Hematopoietic multipotent progenitor cell treated with erythropoietin and hydrocortisone succinate and interleukin-3 and kit ligand, for 15 days (in vitro differentiated cells): ENCODE data around the gene EYA2.
A peak's percentile ranks its signal among the peaks of the same experiment; 100 is the strongest.

ENCODE experiments used
- DNase-seq: peaks from one replicate; pipeline ENCODE4 v3.0.0-alpha.2; 2015; ENCODE audit warnings: low spot score

Gene EYA2

DNA sequence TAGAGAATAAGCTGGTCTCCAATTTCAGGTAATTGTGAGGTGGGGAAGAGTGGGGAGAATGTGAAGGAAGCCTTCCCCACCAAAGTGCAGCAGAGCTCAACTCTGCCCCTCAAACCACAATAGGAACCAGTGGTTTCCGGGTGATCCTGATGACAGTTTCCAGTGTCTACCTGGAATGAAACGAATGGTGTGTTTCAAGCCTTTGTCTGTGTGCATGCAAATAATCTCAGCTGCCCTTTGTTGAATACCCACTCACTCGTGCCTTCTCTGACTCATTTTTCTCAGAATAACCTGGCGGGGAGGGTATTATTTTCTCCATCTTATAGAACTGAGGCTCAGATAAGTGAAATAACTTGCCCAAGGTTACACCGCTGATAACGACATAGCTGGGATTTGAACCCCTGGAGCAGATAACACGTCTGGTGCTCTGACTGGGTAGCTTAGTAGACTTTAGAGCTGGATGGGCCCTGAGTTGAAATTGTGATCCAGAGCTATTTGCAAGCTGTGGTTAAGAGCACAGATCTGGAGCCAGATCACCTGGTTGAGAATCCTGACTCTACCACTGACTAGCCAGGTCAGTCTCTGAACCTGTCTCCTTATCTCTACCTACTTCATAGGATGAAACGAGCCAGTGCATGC lies 85.1 kb downstream of the EYA2 start:
- DNase-seq = no peak

DNA sequence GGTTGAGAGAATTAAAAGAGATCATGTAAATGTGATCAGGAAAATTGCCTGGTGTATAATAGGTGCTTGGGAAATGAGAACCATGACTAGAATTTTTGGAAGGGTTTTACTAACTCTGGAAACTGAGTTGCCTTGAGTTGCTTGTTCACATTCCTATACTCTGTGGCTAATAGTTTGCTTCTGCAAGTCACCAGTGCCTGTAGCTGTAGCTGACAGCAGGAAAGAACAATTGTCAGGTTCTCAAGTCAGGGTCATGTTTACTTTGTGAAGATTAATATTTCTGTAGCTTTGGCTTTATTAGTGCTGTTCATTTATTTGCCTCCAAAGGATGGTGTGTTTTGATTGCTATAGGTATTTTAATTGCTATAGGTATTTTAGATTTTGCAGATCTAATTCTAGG lies 86.5 kb downstream of the EYA2 start:
- DNase-seq = no peak

DNA sequence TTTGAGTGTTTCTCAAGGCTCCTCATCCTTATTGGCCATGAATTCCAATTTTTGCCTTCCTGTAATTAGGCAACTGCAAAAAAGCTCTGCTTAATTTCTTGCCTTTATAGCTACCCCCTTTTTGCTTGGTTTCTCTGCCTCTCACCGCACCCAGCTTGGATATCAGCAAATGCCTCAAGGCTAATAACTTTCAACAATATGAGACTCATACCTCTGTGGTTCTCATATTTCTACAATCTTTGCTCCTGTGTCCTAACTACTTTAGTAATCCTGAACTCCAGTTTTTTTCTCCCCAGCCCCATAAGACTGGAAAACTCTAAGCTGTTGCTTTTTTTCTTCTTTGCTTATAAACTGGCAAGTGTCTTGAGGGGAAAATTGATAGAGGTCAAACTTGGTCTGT lies 88.8 kb downstream of the EYA2 start:
- DNase-seq = no peak

DNA sequence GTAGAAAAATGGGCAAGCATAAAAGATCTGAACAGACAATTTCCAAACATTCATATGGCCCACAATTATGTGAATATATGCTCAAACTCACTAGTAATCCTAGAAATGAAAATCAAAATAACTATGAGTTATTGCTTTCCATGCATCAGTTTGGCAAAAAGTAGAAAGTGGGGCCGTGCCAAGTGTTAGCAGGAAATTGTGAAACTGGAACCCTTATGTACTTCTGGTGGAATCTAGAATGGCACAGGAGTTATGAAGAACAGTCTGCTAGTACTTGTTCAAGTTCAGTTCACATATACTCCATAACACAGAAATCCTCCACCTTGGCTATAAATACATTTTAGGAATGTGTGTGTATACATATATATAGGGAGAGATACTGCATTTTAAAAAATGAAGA lies 89.8 kb downstream of the EYA2 start:
- no peak for DNase-seq

DNA sequence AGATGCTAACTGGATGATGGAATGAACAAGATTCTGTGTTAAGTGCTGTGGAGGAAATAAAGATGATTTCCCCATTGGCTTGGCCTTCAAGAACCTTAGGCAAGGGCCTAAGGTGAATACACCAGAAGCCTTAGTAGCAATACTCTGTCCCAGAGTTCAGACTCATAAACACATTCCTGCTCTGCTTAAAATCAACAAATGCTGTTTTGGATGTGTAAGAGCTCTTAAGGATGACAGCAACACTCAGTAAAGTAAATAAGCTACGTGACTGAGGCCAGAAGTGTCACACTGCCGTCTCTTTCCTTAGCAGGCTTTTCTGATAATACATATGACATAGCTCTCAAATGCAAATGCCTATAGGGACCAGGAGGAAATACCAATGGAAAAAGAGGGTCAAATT lies 90.6 kb downstream of the EYA2 start:
- DNase-seq = no peak

DNA sequence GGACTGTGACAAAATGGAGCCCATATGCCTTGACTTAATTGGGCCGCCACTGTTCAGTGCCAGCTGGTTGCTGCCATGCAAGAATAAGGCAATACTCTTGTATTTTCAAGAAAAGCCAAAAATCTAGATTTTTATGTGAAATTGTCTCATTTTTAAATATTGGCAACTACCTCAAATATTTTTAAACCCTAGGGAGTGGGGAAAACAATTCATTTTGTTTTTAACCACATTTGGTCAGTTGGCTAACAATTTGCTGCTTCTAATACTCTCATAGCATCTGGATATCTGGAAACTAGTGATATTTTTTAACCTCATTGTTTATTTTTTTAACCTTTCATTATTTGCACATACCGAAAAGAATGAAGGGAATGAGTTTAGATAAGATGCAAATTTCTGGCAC lies 91.0 kb downstream of the EYA2 start:
- DNase-seq = no peak

DNA sequence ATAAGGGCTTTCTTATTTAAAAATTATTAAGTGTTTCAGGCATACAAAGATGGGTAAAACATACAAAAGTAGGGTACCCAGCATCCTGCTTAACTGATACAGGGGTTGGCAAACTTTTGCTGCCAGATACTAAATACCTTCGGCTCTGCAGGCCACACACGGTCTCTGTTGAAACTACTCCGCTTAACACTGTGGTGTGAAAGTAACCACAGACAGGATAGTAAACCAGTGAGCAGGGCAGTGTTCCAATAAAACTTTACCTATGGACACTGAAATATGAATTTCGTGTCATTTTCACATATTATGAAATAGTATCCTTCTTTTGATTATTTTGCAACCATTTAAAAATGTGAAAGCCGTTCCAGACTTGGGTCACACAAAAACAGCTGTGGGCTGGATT lies 92.4 kb downstream of the EYA2 start:
- no peak for DNase-seq

DNA sequence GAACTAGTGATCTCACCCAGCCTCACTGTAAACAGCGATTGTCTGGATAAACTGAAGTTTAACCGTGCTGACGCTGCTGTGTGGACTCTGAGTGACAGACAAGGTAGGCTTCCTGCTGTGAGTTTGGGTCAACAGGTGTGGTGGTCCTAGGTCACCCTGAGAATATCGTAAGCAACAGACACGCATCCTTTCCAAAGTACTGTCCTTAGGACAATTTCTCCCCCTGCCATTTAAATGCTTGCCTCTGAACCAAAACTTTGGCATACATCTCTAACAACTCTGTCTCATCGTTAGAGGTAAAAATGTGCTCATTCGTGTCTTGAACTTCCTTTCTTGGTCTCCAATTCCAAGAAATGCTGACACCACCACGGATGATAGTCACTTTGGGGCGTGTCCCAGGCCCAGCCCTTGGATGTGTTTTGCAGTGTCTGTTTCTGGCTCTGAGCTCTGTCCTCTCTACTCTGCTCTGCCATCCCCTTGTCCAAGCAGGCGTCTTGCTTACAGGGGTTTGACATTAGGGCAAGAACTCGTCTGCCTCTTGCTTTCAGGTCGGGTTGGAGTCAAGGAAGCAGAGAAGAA lies 95.5 kb downstream of the EYA2 start:
- DNase-seq = peak; percentile 75

DNA sequence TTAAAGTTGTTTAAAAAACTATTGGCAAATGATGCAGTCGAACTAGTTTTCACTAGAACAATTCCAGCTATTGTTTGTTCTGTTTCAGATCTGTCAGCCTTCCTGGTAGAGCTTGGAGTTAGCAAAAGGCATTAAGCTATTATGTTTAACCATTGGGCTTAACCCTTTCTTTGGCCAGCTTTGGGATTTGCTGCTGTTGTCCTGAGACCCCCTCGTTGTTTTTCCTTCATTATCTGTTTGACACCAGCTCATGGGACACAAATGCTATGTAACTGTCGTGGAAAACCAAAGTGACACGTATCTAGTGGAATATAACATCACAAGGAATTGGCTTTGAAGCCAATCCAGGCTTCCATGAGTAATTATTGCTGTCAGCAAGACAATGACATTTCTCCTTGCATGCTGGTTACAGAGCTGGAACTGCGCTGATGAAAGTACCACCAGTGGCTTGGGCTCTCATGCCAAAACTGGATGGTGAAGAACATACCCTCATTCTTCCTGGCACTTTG lies 96.0 kb downstream of the EYA2 start:
- no peak for DNase-seq

DNA sequence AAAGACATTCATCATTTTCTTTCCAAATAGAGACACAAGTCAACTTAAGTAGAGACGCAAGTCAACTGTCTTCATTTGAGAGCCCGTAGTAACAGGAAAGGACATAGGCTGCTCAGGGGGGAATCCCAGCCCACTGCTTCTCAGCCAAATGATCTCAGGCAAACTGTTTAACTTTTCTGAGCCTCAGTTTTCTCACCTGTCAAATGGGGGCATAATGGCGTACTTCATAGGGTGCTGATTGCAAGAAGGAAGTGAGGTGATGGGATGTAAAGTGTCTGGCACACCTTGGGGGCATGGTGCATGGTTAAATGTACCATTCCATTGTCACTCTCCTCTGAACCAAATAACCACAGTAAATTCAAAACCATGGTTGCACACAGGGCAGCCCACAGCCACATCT lies 96.5 kb downstream of the EYA2 start:
- no peak for DNase-seq

DNA sequence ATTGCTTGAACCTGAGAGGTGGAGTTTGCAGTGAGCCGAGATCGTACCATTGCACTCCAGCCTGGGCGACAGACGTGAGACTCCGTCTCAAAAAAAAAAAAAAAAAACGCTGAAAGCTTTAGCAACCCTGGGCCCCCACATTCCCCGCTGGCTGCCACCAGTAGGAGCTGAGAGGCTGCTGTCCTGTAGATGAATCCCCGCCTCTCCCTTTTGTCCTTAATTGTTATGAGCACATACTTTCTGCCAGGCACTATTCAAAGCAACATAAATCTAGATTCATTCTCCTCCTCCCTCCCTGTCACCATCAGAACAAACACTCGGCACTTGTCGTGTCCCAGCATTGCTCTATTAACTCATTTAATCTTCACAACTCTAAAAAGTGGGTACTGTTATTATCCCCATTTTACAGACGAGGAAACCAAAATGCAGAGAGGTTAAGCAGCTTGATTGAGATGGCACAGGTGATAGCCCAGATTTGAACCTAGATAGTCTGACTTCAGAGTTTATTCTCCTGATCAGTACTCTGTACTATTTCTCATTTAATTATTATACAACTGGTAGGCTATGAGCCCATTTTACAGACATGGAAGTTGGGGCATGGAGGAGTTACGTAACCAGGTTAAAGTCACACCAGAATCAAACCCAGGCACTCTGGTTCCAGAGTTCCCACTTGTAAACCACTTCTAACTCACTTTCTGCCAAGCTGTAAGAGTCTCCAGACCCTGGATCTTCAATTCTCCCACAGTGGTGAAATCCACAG lies 97.4 kb downstream of the EYA2 start:
- no peak for DNase-seq

DNA sequence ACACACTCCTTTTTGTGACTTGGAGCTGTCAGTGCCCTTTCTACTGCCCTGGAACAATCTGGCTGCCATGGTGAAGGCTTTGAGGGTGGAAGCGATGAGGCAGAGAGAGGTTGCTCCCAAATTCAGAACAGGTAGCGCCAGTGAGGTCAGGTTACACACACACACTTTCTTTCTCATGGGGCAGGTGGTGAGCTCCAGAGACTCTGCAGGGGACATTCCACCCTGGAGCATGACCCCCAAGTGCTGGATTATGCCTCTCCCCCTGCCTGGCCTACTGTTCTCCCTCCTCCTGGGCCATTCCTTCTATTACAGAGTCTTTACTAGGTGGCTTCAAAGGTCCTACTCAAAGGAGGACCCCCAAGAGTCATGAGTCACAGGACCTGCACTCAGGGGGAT lies 98.0 kb downstream of the EYA2 start:
- DNase-seq = no peak

DNA sequence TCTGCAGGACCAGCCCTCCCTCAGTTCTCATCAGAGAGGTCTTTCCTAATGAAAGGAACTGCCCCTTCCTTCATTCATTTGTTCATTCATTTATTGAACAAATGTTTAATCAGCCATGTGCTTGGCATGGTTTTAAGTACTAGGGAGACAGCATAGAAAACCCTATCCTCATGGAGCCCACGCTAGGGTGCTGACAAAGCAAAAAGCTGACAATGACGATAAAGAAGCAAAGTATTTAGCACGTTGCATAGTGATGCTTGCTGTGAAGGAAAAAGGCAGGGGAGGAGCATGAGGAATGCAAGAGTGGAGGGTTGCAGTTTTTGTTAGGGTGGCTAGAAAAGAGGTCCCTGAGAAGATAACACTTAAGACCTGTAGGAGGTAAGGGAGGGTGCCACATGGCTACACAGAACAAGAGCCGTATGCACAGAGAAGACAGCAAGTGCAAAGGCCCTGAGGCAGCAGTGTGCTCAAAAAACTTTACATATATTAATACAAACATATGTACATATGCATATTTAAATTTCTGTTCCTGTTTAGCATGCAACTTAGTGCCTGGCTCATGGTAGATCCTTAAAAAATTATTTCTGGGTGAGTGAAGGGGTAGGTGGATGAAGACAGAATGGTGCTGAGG lies 98.9 kb downstream of the EYA2 start:
- no peak for DNase-seq

DNA sequence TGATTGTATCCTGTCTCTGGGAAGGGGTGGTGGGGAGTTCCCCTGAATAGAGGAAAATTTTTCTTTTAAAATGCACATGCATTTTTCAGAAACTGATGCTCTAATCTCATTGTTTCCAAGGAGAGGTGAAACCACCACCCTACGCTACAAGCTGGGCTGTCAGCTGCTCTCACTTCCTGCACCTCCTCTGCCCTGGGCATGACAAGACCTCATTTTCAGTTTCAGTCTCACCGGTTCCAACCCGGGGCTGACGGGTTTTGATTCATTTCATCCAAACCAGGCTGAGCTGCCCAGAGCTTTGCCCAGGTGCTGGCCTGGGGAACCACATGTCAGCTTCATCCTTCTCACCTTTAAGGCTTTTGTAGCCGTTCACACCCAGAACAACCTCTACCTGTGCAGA lies 99.7 kb downstream of the EYA2 start:
- no peak for DNase-seq

DNA sequence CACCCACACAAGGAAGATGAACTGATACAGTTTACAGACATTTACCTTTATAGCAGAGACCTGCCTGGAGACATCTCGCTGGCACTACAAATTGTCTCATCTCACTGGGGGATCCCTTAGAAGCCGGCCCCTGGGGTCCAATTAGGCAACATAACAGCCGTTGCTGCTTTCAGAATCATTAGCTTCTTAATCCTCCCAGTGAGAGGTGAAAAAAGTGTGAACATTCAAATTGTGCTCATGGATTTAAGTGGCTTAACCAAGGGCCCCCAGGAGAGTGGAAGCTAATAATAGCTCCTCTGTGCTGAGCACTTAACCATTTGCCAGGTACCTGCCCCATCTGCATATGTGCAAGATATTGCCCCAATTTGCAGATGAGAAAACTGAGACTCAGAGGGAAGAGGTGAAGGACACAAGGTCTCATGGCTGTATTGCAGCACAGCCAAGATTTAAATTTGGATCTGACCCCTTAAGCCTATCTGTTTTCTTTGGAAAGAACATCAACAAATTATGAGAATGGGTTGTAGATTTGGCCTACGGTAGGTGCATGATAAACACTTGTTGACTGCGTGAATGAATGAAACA lies 101.0 kb downstream of the EYA2 start:
- no peak for DNase-seq

DNA sequence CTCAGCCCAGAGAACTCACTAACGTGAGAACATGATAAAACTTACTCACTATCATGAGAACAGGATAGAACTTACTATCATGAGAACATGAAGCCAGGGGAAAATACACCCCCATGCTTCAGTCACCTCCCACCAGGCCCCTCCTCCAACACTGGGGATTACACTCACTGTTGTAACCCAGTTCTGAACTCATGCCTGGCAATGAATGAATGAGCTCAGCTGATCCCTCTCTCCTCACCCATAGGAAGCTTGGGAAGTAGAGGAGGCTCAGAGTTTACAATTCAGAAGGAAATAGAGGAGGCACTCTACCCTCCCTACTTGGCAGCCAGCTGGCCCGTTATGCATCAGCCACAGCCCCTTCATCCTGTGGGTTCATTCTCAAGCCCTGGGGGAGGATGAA lies 102.5 kb downstream of the EYA2 start:
- DNase-seq = no peak

DNA sequence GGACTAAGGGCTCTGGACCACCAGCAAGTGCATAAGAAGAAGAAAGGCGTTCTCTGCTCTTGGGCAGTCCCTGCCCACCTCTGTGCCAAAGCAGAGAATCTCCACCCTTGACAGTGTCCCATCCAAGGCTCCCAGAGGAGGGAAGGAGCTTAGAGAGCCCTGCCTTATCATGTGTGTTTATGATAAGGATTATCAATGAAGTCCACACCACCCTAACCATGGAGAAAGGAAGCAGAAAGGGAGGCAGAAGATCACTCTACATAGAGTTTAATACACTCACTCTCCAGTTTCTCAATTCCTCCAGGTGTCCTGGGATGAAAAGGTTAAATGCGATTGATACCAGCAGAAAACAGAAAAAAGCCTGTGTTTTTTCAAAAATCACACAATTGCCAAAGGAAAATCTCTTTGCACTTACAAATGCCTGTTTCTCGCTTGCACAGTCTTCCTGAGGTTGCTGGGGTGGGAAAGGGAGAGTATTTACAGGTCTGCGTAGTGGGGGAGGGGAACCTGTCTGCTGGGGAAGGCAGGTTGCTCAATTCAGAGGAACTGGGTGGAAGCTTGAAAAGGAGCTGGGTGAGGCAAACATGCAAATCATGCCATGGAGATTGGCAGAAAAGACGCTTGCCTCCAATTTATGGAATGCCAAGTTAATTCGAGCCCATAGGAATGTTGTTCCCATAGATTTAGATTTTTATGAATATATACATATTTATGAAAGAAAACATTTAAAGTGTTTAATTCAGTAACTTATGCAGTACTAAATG lies 104.0 kb downstream of the EYA2 start:
- no peak for DNase-seq

DNA sequence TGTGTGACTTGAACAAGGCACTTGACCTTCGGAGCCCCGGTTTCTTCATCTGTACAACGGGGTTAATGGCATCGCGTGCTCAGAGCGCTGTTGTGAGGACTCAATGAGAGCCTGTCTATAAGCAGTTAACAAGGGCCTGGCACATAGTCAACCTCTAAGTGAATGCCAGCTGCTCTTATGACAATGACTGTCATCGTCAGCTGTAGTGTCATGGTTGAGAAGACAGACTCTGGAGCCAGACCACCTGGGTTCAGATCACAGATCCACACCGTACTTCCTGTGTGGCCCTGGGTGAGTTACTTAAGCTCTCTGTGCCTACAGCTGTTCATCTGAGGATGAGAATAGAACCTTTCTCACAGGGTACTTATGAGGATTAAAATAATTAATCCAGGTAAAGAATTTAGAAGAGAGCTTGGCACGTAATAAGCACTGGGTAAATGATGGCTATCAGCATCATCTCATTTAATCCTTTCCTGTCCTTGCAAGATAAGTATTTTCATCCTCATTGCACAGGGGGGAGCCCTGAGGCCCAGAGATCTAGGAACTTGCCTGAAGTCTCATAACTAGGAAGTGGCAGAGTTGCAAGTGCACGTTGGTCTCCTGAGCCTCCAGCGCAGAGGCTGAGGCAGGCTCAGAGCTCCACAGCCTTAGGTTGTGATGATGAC lies 105.3 kb downstream of the EYA2 start:
- DNase-seq = no peak

DNA sequence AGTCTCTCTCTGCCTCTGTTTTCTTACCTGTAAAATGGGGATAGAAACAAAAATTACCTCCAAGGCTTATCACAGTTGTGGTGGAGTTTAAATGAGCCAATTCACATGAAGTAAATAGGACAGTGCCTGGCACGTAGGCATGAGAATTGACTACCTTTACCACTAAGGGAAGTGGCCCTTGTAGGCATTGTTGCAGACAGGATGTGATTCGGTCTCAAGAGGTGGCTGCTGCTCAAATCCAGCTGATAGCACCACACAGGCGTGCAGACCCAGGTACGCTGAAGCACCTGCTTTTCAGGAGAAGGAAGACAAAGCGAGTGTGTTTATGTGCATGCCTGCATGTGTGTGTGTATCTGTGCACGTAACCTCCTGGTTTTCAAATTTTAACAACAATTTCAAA lies 108.6 kb downstream of the EYA2 start:
- DNase-seq = no peak

DNA sequence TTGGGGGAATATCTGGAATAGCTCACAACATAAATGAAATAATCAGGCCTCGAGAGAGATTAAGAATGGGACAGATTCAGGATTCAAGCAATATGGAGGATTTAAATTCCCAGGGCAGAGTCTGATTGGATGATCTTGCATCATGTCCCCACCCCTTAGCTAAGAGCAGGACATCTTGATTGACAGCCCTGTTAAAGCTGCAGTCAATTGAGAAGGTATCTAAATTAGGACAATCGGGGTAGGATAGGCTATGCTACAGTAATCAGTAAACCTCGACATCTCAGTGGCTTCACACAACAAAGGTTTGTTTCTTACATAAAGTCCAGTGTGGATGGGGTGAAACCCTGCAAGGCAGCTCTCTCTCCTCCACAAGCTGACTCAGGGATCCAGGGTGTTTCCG lies 109.5 kb downstream of the EYA2 start:
- no peak for DNase-seq
